Omental fat pad (tissue), 4 donors: Measurements from ENCODE around the gene SLC11A1. TPM values are rescaled to one million over a fixed set of nuclear protein-coding genes. Genes with fewer than 3 reads are reported as not detected.

Source experiments
- ATAC-seq: fragments of 150-250 bp; one replicate; pipeline ENCODE4 v1.9.1; 2016; ENCODE audit warnings: mild to moderate bottlenecking, moderate library complexity; ENCODE audit not compliant: low FRiP score
- DNase-seq: peaks from one replicate; pipeline ENCODE4 v3.0.0-alpha.2; 2019; ENCODE audit warnings: low spot score
- small RNA-seq: library from RNA; depleted of rRNA; stranded (forward); fragments of <200 nt; gene quantifications from one replicate; pipeline ENCODE3, GENCODE V24; 2016
- total RNA-seq, 4 donors: library from RNA; depleted of rRNA; stranded (reverse); fragments of >200 nt; gene quantifications; one replicate each; pipeline ENCODE4 v1.1.0, GENCODE V29; 2016
- TF ChIP-seq, protein P1 (sequence below), 3 donors: fragments of 450-650 bp; IDR thresholded peaks; one replicate each; pipeline ENCODE4 v1.5.1; 2016 to 2017; ENCODE audit warnings: antibody characterized with exemption in 3 of 3, mild to moderate bottlenecking in 3 of 3, moderate library complexity in 2 of 3

SLC11A1 gene
- total RNA-seq, 4 donors from 2014 or later, result 40.0 to 218 (median 127) TPM

DNA sequence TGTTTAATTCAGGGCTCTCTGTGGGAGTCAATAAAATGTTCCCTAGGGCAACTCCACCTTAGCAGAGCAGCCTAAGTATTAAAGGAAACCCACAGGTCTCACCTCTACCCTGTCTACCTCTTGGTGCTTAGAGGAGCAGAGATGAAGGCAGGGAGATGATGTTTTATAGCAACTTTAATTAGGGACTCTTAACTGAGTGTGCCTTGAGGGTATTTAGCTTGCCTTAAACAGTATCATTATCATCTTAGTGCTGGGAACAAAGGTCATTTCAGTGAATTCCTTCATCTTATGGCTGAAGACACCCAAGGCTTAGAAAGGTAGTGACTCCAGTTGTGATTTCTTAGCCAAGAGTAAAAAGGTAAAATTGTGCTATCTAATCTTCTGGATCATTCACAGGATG, 63.5 kb downstream of the SLC11A1 start:
- TF ChIP-seq, protein P1, sequence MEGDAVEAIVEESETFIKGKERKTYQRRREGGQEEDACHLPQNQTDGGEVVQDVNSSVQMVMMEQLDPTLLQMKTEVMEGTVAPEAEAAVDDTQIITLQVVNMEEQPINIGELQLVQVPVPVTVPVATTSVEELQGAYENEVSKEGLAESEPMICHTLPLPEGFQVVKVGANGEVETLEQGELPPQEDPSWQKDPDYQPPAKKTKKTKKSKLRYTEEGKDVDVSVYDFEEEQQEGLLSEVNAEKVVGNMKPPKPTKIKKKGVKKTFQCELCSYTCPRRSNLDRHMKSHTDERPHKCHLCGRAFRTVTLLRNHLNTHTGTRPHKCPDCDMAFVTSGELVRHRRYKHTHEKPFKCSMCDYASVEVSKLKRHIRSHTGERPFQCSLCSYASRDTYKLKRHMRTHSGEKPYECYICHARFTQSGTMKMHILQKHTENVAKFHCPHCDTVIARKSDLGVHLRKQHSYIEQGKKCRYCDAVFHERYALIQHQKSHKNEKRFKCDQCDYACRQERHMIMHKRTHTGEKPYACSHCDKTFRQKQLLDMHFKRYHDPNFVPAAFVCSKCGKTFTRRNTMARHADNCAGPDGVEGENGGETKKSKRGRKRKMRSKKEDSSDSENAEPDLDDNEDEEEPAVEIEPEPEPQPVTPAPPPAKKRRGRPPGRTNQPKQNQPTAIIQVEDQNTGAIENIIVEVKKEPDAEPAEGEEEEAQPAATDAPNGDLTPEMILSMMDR (IDR thresholded peaks at IDR 0.05), result no peak
- no peak for ATAC-seq
- no peak for DNase-seq

Small RNAs within 50 kb of the gene (small RNA-seq; reads per million reads assigned to genes)
- gene MIR26B (351 reads per million, percentile 98 among the genes with 10 or more reads in this experiment), gene MIR6810 (not detected)

Other genes with a start within 250 kb of the SLC11A1 start
- gene CXCR1, start 215.3 kb upstream of the SLC11A1 start, total RNA-seq, result 10 to 100 TPM in 1 of 4 donors, under 1 TPM in 3; 0.36 to 26.8 (median 0.64) TPM
- 100 to 1,000 TPM; 278 to 384 (median 348) TPM for gene ARPC2, start 165.1 kb upstream of the SLC11A1 start, total RNA-seq
- 10 to 100 TPM; 24.7 to 74.2 (median 59.1) TPM for gene GPBAR1, start 121.3 kb upstream of the SLC11A1 start, total RNA-seq
- gene AAMP, start 112.1 kb upstream of the SLC11A1 start, total RNA-seq, result 100 to 1,000 TPM; 122 to 165 (median 140) TPM
- gene PNKD, start 111.8 kb upstream of the SLC11A1 start, total RNA-seq, result 10 to 100 TPM; 25.5 to 38.0 (median 31.3) TPM
- 100 to 1,000 TPM; 190 to 689 (median 399) TPM for gene TMBIM1, start 89.8 kb upstream of the SLC11A1 start, total RNA-seq
- not detected for gene CATIP, start 25.4 kb upstream of the SLC11A1 start, total RNA-seq
- 100 to 1,000 TPM in 2 of 4 donors, 10 to 100 TPM in 2; 77.6 to 147 (median 93.7) TPM for gene CTDSP1, start 17.6 kb downstream of the SLC11A1 start, total RNA-seq
- not detected for gene VIL1, start 36.9 kb downstream of the SLC11A1 start, total RNA-seq
- 10 to 100 TPM in 2 of 4 donors, 1 to 10 TPM in 2; 8.5 to 44.6 (median 12.2) TPM for gene USP37, start 186.1 kb downstream of the SLC11A1 start, total RNA-seq
- gene CNOT9, start 186.6 kb downstream of the SLC11A1 start, total RNA-seq, result 10 to 100 TPM; 35.7 to 88.7 (median 57.9) TPM
- gene PLCD4, start 225.6 kb downstream of the SLC11A1 start, total RNA-seq, result 1 to 10 TPM in 3 of 4 donors, under 1 TPM in 1; 0.56 to 2.9 (median 2.0) TPM